ENCODE results near the gene RNF224. TPM values are rescaled to one million over a fixed set of nuclear protein-coding genes. Genes with fewer than 3 reads are reported as not detected.
A peak's percentile ranks its signal among the peaks of the same experiment; 100 is the strongest.

The RNF224 gene
- total and polyA plus RNA-seq, 2 of the 13 experiments (the other 11 are each of a cell fraction or from before 2014, with no cell fraction given), result 0.09 TPM; not detected in 1

- TF ChIP-seq SMAD3 (CRISPR knock-in tag; IDR thresholded peaks at IDR 0.05), result peak; percentile 79; the same call in 1 of the 2 replicates
- no peak for TF ChIP-seq HNRNPUL1 (IDR thresholded peaks at IDR 0.05; ENCODE audit: low read depth, low read length)
- TF ChIP-seq ZMYM3 (CRISPR knock-in tag; IDR thresholded peaks at IDR 0.05), result peak; percentile 62; the same call in 1 of the 2 replicates
- TF ChIP-seq FOXC1 (CRISPR knock-in tag; IDR thresholded peaks at IDR 0.05; ENCODE audit: borderline replicate concordance), result peak; percentile 77; the same call in 1 of the 2 replicates
- TF ChIP-seq ZFP91 (CRISPR knock-in tag; IDR thresholded peaks at IDR 0.05; ENCODE audit: borderline replicate concordance), result peak; percentile 76
- TF ChIP-seq POGZ (CRISPR knock-in tag; IDR thresholded peaks at IDR 0.05), result 0 out of 2 replicates have a peak, but pooled peaks have one; percentile 35
- TF ChIP-seq ZBTB46 (CRISPR knock-in tag; IDR thresholded peaks at IDR 0.05; ENCODE audit: borderline replicate concordance), result no peak
- peak; percentile 60; the same call in 1 of the 2 replicates for TF ChIP-seq ATF2 (CRISPR knock-in tag; IDR thresholded peaks at IDR 0.05)
- peak; percentile 74 for TF ChIP-seq ARNT2 (CRISPR knock-in tag; IDR thresholded peaks at IDR 0.05; ENCODE audit: low read depth)
- TF ChIP-seq ZFP82 (CRISPR knock-in tag; IDR thresholded peaks at IDR 0.05; ENCODE audit: borderline replicate concordance), result 0 out of 2 replicates have a peak, but pooled peaks have one; percentile 84
- TF ChIP-seq ZBTB21 (CRISPR knock-in tag; IDR thresholded peaks at IDR 0.05), result no peak
- TF ChIP-seq E2F2 (CRISPR knock-in tag; IDR thresholded peaks at IDR 0.05; ENCODE audit: borderline replicate concordance), result 0 out of 2 replicates have a peak, but pooled peaks have one; percentile 38
- TF ChIP-seq ZNF280D (CRISPR knock-in tag; IDR thresholded peaks at IDR 0.05), result peak; percentile 76
- 0 out of 2 replicates have a peak, but pooled peaks have one; percentile 36 for TF ChIP-seq RFX5 (IDR thresholded peaks at IDR 0.05; ENCODE audit: low read depth, low read length)
- 0 out of 2 replicates have a peak, but pooled peaks have one; percentile 52 for TF ChIP-seq ZFAT (CRISPR knock-in tag; conservative IDR thresholded peaks at IDR 0.05)
- 0 out of 2 replicates have a peak, but pooled peaks have one; percentile 57 for TF ChIP-seq ARID2 (CRISPR knock-in tag; IDR thresholded peaks at IDR 0.05; ENCODE audit: borderline replicate concordance)
- peak; percentile 76 for TF ChIP-seq ISL2 (CRISPR knock-in tag; IDR thresholded peaks at IDR 0.05)
These were observed 26.7 kb upstream of the RNF224 start, which contains the start of gene TPRN (continued) for GRCh38 chr9:137200311-137201204.
